Activated CD4-positive, alpha-beta memory T cell treated with anti-CD3 and anti-CD28 coated beads, Interleukin-2, amount 10 ng/mL, durations not matched to agents 7 days and 5 days (primary cell): Measurements from ENCODE around the gene RILP. TPM values are rescaled to one million over a fixed set of nuclear protein-coding genes. Genes with fewer than 3 reads are reported as not detected.

ENCODE experiments used
- CTCF ChIA-PET: fragments of 350-600 bp; sonication (Branson Sonifier 250); formaldehyde crosslinking; loops from one replicate; lab custom pipeline; 2021; ENCODE audit warnings: antibody characterized with exemption, inconsistent platforms; lab: Charles Lee
- POLR2A ChIA-PET: fragments of 350-600 bp; sonication (Branson Sonifier 250); formaldehyde crosslinking; loops from one replicate; lab custom pipeline; 2021; ENCODE audit warnings: antibody characterized with exemption; lab: Charles Lee
- DNase-seq: peaks from one replicate; pipeline ENCODE4 v3.0.0-alpha.2; 2020
- H3K27ac Mint-ChIP-seq: one replicate; pipeline ENCODE4 v1.8.0; 2021; ENCODE audit warnings: mild to moderate bottlenecking, mixed read lengths
- H3K27me3 Mint-ChIP-seq: one replicate; pipeline ENCODE4 v1.8.0; 2021; ENCODE audit warnings: mixed read lengths
- H3K36me3 Mint-ChIP-seq: one replicate; pipeline ENCODE4 v1.8.0; 2021; ENCODE audit warnings: low read depth, mixed read lengths
- H3K4me1 Mint-ChIP-seq: one replicate; pipeline ENCODE4 v1.8.0; 2021; ENCODE audit warnings: mixed read lengths
- H3K4me3 Mint-ChIP-seq: one replicate; pipeline ENCODE4 v1.8.0; 2021; ENCODE audit warnings: mild to moderate bottlenecking, mixed read lengths
- H3K9me3 Mint-ChIP-seq: one replicate; pipeline ENCODE4 v1.8.0; 2021; ENCODE audit warnings: mixed read lengths
- total RNA-seq, 2 experiments: library from RNA; stranded (reverse); gene quantifications; one replicate each; pipeline ENCODE4 v1.2.3, GENCODE V29; 2021

Gene RILP
- total RNA-seq, 2 experiments from 2014 or later = 7.5 to 8.7 TPM

DNA sequence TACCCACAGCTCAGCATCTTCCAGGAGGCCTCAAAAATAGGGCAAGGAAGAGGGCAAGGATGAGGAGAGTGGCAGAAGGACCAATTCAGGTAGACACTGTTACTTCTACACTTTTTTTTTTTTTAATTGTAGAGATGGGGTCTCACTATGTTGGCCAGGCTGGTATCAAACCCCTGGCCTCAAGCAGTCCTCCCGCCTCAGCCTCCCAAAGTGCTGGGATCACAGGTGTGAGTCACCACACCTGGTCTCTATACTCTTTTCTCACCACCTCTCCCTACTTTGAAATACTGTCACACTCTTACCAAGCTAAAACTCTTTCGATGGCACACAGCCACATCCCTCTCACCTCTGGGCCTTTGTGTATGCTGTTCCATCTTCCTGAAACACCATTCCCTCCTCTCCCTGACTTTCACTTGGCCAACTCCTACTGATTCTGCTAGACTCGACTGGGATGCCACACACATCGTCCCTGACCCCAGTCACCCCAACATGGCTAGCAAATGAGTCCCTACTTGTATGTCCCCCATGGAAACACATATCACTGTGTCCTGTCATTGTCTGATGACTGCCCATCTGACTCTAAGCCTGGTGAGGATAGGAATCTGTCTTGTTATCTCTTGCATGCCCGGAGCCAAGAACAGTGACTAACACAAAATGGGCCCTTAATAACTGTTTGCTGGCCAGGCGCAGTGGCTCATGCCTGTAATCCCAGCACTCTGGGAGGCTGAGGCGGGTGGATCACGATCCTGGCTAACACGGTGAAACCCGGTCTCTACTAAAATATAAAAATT is 13.8 kb downstream of the RILP start:
- H3K9me3 Mint-ChIP-seq = no peaks in the 10 kb centered on the region
- no peak overlapping the region for H3K4me3 Mint-ChIP-seq
- no peak for DNase-seq
- CTCF ChIA-PET = interaction anchor here (1.4 to 1.6 kb wide), 2 partner anchors 13 to 62 kb away, joined by 4 to 5 read pairs; partner anchors contain the start of gene RILP
- no peak overlapping the region for H3K27ac Mint-ChIP-seq
- no peaks in the 10 kb centered on the region for H3K36me3 Mint-ChIP-seq
- H3K27me3 Mint-ChIP-seq = peaks cover 5% of the 10 kb centered on the region
- H3K4me1 Mint-ChIP-seq = no peaks in the 10 kb centered on the region
- POLR2A ChIA-PET = no interaction called here

DNA sequence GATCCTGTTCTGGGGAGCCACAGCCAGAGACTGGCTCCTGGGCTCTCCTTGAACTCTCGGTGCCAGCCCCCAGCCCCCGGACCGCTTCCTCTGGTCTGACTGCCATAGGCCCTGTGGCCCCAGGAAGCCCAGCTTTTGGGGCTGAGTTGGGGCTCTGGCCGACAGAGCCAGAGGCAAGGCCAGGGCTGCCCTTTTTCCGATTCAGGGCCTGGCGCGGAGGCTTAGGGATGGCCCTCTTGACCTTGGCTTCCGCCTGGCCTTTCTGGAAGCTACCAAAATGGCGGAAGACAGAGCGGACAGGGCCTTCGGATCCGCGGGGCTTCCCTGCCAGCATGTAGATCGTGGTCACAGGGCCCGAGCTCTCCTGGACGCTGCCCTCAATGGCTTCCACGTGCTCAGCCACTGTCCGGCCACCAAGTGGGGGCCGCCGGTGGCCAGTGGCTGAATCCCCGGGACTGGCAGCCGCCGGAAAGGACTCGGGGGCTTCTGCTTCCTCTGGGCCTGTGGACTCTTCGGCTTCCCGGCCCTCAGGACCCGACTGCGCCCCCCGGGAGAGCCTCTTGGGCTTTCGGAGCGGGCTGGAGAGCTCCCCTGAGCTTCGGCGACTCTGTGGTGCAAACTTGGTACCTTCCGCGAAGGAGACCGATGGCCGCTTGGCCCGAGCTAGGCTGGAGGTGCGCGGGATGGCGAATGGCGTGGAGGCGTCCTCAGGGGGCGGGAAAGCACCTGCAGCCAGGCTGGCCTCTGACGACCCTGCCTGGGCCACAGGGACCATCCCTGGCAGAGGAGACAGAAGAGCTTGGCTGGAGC is 14.6 kb downstream of the RILP start:
- H3K27me3 Mint-ChIP-seq = peaks cover 12% of the 10 kb centered on the region
- peaks cover 3% of the 10 kb centered on the region for H3K4me1 Mint-ChIP-seq
- H3K27ac Mint-ChIP-seq = no peak overlapping the region
- H3K36me3 Mint-ChIP-seq = no peaks in the 10 kb centered on the region
- POLR2A ChIA-PET = no interaction called here
- CTCF ChIA-PET = interaction anchor here (1.4 kb wide), 1 partner anchor 61 kb away, joined by 4 read pairs; no protein-coding TSS in a partner anchor
- DNase-seq = no peak
- H3K9me3 Mint-ChIP-seq = no peaks in the 10 kb centered on the region
- no peak overlapping the region for H3K4me3 Mint-ChIP-seq

DNA sequence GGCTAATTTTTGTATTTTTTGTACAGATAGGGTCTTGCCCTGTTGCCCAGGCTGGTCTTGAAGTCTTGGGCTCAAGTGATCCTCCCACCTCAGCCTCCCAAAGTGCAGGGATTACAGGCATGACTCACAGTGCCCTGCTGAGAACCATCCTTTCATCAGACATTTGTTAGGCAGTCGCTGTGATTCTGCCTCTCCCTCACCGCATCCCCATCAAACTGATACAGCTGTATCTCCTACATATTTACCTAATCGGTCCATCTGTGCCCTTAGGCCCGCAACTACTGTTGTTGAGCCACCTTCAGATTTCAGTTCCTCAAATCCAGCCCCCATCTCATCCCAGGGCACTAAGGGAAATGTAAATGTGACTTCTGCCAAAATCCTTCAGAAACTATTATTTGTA is 19.0 kb downstream of the RILP start:
- H3K27ac Mint-ChIP-seq = no peak overlapping the region
- POLR2A ChIA-PET = interaction anchor here (1.4 to 1.5 kb wide), 2 partner anchors 64 to 114 kb away, joined by 4 read pairs; partner anchors contain the start of gene INPP5K
- H3K4me1 Mint-ChIP-seq = peaks cover 17% of the 10 kb centered on the region
- DNase-seq = no peak
- H3K9me3 Mint-ChIP-seq = no peaks in the 10 kb centered on the region
- CTCF ChIA-PET = interaction anchor here (0.5 to 4.5 kb wide), 15 partner anchors 8 to 570 kb away, joined by 3 to 33 read pairs (median 4); partner anchors contain the start of genes INPP5K and RILP
- peaks cover 34% of the 10 kb centered on the region for H3K27me3 Mint-ChIP-seq
- H3K4me3 Mint-ChIP-seq = peak overlapping the region; percentile 1
- no peaks in the 10 kb centered on the region for H3K36me3 Mint-ChIP-seq

DNA sequence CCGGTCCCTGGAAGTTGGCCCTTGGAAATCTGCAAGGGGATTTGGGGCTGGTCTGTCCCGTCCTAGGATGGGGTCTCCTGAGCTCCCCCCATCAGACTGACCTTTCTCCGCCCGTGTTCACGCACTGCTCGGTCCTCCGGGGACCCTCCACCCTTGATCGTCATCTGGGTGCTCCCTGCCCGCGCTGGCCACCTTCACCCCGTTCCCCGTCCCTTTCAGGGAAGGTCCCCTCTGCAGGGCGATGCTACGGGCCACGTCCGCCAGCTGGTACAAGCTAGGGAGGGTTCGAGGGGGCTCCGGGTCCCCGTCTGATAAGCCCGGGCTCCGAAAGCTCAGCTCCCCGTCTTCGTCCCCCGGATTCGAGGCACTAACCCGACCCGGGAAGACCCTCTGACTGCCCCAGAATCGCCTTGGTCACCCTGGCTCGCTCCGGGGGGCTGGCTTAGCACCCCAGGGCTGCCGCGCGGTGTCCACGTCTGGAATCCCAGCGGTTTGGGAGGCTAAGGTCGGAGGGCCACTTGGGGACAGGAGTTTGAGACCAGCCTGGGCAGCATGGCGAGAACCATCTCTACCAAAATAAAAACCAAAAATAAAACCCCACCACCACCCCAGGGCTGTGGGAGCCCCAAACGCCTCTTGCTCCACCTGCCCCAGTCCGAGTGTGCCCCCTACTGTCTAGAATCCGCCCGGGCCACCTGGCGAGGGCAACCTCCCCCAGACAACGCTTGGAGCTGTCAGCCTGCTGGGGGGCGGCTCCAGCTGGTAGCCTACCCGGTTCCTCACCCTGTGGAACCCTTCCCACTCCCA is 20.0 kb downstream of the RILP start:
- DNase-seq = peak; percentile 82
- Mint-ChIP-seq H3K4me3 (peak overlapping the region; percentile 82), H3K4me1 (peaks cover 17% of the 10 kb centered on the region), H3K36me3 (no peaks in the 10 kb centered on the region), H3K9me3 (no peaks in the 10 kb centered on the region), H3K27me3 (peaks cover 40% of the 10 kb centered on the region), H3K27ac (peak overlapping the region; percentile 60)
- CTCF ChIA-PET = interaction anchor here (0.5 to 4.5 kb wide), 15 partner anchors 9 to 438 kb away, joined by 3 to 33 read pairs (median 4); partner anchors contain the start of genes INPP5K and RILP
- POLR2A ChIA-PET = interaction anchor here (0.6 to 2.4 kb wide), 8 partner anchors 9 to 113 kb away, joined by 3 to 13 read pairs (median 4); partner anchors contain the start of genes INPP5K and RILP

DNA sequence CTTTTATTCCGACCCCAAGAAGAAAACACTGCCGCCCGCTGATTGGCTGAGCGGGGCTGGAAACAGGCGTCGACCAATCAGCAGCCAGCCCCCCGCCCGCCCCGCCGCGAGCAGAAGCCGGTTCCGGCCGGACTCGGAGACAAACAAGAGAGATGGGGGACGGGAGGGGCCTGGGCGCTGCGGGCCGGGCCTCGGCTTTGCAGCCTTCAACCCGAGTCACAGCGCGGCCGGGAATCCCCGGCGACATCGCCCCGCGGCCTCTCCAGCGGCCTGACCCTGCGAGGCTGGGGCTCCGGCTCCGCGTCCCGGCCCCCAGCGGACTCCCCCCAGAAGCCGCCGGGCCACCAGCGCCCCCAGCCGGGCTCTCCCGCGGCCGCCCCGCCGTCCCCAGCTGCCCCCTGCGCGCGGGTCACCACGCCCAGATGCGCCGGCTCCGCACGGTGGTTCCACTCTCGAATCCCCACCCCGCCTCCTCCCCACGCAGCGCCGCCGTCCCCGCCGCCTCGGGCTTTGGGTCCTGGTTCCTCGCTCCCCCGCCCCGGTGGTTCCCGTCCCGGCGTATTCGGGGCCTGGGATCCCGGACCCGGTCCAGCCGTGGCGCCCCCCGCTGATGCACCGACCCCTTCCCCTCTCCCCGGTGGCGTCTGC is 20.7 kb downstream of the RILP start:
- peak; percentile 89 for DNase-seq
- POLR2A ChIA-PET = interaction anchor here (1.0 to 2.4 kb wide), 7 partner anchors 10 to 113 kb away, joined by 3 to 13 read pairs (median 4); partner anchors contain the start of genes INPP5K and RILP
- Mint-ChIP-seq H3K27me3 (peaks cover 40% of the 10 kb centered on the region), H3K27ac (peak overlapping the region; percentile 53), H3K4me1 (peaks cover 17% of the 10 kb centered on the region), H3K9me3 (no peaks in the 10 kb centered on the region), H3K36me3 (no peaks in the 10 kb centered on the region), H3K4me3 (peak overlapping the region; percentile 83)
- CTCF ChIA-PET = interaction anchor here (1.2 to 4.5 kb wide), 7 partner anchors 12 to 296 kb away, joined by 3 to 33 read pairs (median 10); partner anchors contain the start of genes INPP5K and RILP

DNA sequence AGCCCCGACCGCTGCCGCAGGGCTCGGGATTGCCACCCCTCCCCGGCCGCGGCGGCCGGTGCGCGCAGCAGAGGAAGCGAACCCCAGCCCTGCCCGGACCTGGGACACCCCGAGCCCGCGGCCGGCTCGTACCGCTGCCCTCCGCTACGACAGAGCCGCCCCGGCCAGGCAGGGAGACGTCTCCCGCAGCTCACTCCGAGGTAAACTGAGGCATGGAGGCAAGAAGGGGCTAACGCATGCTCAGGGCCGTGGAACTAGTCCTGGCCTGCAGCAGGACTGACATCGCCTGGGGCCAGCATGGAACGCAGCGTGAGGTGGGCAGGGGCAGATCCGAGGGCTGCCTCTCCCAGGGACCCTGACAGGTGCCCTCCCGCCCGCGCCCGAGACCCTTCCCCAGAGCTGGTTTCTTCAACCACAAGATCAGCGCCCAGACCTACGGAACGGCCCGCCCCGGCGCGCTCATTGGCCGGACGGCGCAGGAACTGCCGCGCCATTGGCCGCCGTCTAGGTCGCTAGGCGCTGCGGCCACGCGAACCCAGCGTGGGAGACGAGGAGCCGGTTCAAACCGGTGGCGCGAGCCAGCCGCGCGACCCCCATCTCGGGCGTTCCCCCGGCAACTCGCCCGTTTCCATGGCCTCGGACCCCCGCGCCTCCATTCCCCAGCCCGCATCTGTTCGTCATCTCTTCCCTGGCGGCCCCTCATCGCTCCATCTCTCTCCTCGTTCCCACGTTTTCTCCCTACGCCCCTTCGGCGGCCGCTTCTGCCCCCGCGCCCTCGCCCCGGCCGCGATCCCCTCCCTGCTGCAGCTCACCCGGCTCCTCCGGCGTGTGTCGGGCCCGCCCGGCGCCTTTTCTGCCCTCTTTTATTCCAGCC is 21.4 kb downstream of the RILP start, which contains the start of gene SLC43A2:
TSS of gene SLC43A2 (minus strand) at position 853 of the 874 bp plus-strand sequence. CDS start 960 bp downstream, outside the sequence.
- peak within 1 kb of the TSS; percentile 83 for H3K4me3 Mint-ChIP-seq
- peaks cover 17% of the 10 kb centered on the region for H3K4me1 Mint-ChIP-seq
- DNase-seq = peak; percentile 78
- ChIA-PET POLR2A (interaction anchor here (1.3 to 2.4 kb wide), 3 partner anchors 10 to 88 kb away, joined by 3 to 13 read pairs (median 5); partner anchors contain the start of gene RILP), CTCF (interaction anchor here (0.6 to 4.5 kb wide), 5 partner anchors 21 to 385 kb away, joined by 6 to 33 read pairs (median 10); partner anchors contain the start of genes INPP5K and RILP)
- H3K27ac Mint-ChIP-seq = peak within 1 kb of the TSS; percentile 53
- H3K27me3 Mint-ChIP-seq = peaks cover 40% of the 10 kb centered on the region
- no peaks in the 10 kb centered on the region for H3K9me3 Mint-ChIP-seq
- no peaks in the 10 kb centered on the region for H3K36me3 Mint-ChIP-seq

DNA sequence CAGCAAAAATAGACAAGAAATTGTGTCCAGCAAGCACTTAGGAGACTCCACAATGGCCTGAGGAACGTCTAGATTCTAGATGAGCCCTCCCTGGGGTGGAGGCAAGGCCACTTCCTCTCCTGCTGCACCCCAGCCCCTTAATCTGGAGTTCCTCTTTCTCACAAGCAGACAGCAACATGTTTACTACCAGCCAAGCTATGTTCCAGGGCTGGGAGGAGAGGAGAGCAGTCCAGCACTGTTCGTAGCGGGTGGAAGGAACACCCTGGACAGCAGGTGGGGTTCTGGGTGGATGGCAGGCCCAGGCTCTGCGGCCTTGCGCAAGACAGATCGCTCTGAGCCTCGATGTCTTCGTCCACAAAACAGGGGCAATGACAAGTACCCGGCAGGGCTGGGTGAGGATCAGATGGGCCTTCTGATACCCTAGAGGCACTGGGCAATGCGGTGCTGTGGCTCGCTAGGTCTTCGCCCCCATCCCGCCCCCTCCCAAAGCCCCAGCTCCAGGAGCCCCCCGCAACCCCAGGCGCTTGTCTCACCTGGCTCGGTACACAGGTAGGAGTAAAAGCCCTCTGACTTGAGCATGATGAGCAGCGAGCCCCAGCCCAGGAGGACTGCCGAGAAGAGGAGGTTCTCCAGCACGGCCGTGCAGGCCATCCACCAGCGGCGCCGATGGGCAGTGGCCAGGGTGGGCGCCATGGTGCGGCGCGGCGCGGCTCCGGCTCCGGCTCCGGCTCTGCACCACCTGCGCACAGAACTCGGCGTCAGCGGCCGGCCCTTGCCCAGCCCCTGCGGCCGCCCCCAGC is 22.3 kb downstream of the RILP start:
- CTCF ChIA-PET = interaction anchor here (0.6 to 4.5 kb wide), 3 partner anchors 22 to 384 kb away, joined by 6 to 25 read pairs (median 7); partner anchors contain the start of genes INPP5K and RILP
- H3K27me3 Mint-ChIP-seq = peaks cover 40% of the 10 kb centered on the region
- peaks cover 17% of the 10 kb centered on the region for H3K4me1 Mint-ChIP-seq
- H3K4me3 Mint-ChIP-seq = peak overlapping the region; percentile 49
- no peak for DNase-seq
- no peaks in the 10 kb centered on the region for H3K9me3 Mint-ChIP-seq
- POLR2A ChIA-PET = interaction anchor here (1.2 to 2.4 kb wide), 2 partner anchors 20 to 22 kb away, joined by 3 to 13 read pairs; partner anchors contain the start of gene RILP
- H3K27ac Mint-ChIP-seq = no peak overlapping the region
- no peaks in the 10 kb centered on the region for H3K36me3 Mint-ChIP-seq

DNA sequence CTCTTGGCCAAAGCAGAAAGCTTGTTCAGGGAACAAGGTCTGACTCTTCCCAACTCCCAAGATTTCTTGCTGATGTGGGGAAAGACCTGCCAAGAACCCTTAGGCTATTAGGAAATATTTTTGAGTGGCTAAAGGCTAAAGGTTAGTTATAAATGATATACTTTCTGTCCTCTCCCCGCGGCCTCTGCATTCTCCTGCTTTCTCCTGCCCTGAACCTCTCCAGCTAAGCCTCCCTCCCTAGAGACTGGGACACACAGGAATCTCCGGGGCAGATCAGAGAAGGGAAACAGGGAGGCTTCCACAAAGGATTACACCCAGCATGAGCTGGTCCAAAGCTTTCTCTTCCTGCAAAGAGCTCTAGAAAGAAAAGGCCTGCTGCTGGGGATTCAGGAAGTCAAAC is 23.3 kb downstream of the RILP start:
- Mint-ChIP-seq H3K27me3 (peaks cover 35% of the 10 kb centered on the region), H3K4me3 (no peak overlapping the region), H3K27ac (no peak overlapping the region), H3K9me3 (no peaks in the 10 kb centered on the region), H3K4me1 (peaks cover 17% of the 10 kb centered on the region), H3K36me3 (no peaks in the 10 kb centered on the region)
- ChIA-PET POLR2A (interaction anchor here (1.2 kb wide), 1 partner anchor 21 kb away, joined by 3 read pairs; no protein-coding TSS in a partner anchor), CTCF (interaction anchor here (2.2 kb wide), 1 partner anchor 52 kb away, joined by 8 read pairs; no protein-coding TSS in a partner anchor)
- no peak for DNase-seq

DNA sequence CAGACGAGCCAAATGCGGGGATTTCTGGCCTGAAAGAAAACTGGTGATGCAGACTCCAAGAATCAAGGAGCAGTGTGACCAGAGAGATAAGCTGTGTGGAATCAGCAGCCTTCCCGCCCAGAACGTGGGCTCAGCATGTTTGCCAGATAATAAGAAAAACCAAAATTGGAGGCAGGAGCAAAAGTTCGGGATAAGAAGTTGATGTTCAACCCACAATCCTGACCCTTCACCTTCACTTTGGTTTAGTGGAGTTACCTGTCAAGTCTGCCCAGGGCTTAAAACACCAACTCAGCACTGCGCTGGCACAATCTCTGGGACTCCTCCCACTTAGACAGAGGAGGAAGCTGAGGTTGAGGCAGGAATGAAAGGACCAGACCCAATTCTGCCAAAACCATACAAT is 24.1 kb downstream of the RILP start:
- CTCF ChIA-PET = interaction anchor here (0.6 to 2.2 kb wide), 2 partner anchors 51 to 59 kb away, joined by 4 to 8 read pairs; no protein-coding TSS in a partner anchor
- H3K9me3 Mint-ChIP-seq = no peaks in the 10 kb centered on the region
- DNase-seq = no peak
- H3K4me3 Mint-ChIP-seq = no peak overlapping the region
- no peak overlapping the region for H3K27ac Mint-ChIP-seq
- H3K4me1 Mint-ChIP-seq = peaks cover 17% of the 10 kb centered on the region
- POLR2A ChIA-PET = no interaction called here
- H3K27me3 Mint-ChIP-seq = peaks cover 33% of the 10 kb centered on the region
- no peaks in the 10 kb centered on the region for H3K36me3 Mint-ChIP-seq

DNA sequence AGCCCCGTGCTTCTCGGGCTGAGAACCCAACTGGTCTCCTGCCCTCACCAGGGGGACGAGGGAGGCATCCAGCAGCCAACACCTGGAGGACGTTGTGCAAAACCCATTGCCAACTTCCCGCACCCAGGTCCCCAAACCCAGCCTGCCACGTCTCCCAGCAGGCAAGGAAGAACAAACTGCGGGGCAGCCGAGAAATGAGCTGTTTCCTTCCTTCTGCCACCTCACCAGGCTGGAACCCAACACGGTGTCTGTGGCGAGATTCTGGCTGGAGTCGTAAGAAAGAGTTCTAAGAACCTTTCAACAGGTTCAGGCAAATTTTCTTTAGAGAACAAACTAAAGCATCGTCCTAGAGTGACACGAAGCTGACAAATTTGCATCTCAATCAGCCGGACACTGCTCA is 24.6 kb downstream of the RILP start:
- no peak overlapping the region for H3K4me3 Mint-ChIP-seq
- DNase-seq = no peak
- H3K27me3 Mint-ChIP-seq = peaks cover 29% of the 10 kb centered on the region
- POLR2A ChIA-PET = no interaction called here
- CTCF ChIA-PET = interaction anchor here (2.2 kb wide), 1 partner anchor 51 kb away, joined by 8 read pairs; no protein-coding TSS in a partner anchor
- peaks cover 14% of the 10 kb centered on the region for H3K4me1 Mint-ChIP-seq
- H3K27ac Mint-ChIP-seq = no peak overlapping the region
- H3K36me3 Mint-ChIP-seq = no peaks in the 10 kb centered on the region
- H3K9me3 Mint-ChIP-seq = no peaks in the 10 kb centered on the region
